GM12892 (cell line): ENCODE measurements around the gene VGLL4.

Experiments used
- POLR2A ChIP-seq: IDR thresholded peaks from 2 replicates; pipeline ENCODE4 v1.6.1; 2011; ENCODE audit warnings: low read depth, low read length, control low read depth
- POLR2AphosphoS5 ChIP-seq: IDR thresholded peaks from 2 replicates; pipeline ENCODE4 v1.6.1; 2011; ENCODE audit warnings: low read depth, low read length, control low read depth

- no peak for TF ChIP-seq POLR2A
- TF ChIP-seq POLR2AphosphoS5 = no peak
Observed at GRCh38 chr3:11653298-11654055, 9.8 kb upstream of the VGLL4 start.
